ENCODE measurements around the gene ZWILCH.
"Not testable (repeated sequence)": the region's sequence is repeated elsewhere in the genome, so short reads cannot be mapped to it uniquely, and the experiment has no call there.

The ZWILCH gene

GRCh38 chr15:66586155-66586976 lies 81.2 kb downstream of the ZWILCH start:
- no peak for DNase-seq

- DNase-seq = no peak
Measured at GRCh38 chr15:66587020-66587419, 81.9 kb downstream of the ZWILCH start.

- DNase-seq = no peak
Measured at GRCh38 chr15:66587749-66588148, 82.6 kb downstream of the ZWILCH start.

GRCh38 chr15:66588537-66588936 lies 83.4 kb downstream of the ZWILCH start:
- no peak for DNase-seq

GRCh38 chr15:66588971-66589370 lies 83.8 kb downstream of the ZWILCH start:
- no peak for DNase-seq

- DNase-seq = not testable (repeated sequence)
Measured at GRCh38 chr15:66589429-66589828, 84.3 kb downstream of the ZWILCH start.

- no peak for DNase-seq
Measured at GRCh38 chr15:66590435-66590834, 85.3 kb downstream of the ZWILCH start.

GRCh38 chr15:66591322-66591862 lies 86.3 kb downstream of the ZWILCH start:
- no peak for DNase-seq

- DNase-seq = no peak
Measured at GRCh38 chr15:66592505-66593218, 87.5 kb downstream of the ZWILCH start.

GRCh38 chr15:66593219-66593780 lies 88.2 kb downstream of the ZWILCH start:
- DNase-seq = no peak

GRCh38 chr15:66594344-66594743 lies 89.2 kb downstream of the ZWILCH start:
- no peak for DNase-seq

GRCh38 chr15:66594836-66595235 lies 89.7 kb downstream of the ZWILCH start:
- no peak for DNase-seq

- no peak for DNase-seq
Measured at GRCh38 chr15:66595332-66595731, 90.2 kb downstream of the ZWILCH start.

- DNase-seq = no peak
Measured at GRCh38 chr15:66595931-66596545, 90.9 kb downstream of the ZWILCH start.

GRCh38 chr15:66598095-66598815 lies 93.1 kb downstream of the ZWILCH start:
- no peak for DNase-seq
